HG03565 (cell line): ENCODE measurements around the gene NKX6-2.

Experiments
- ATAC-seq: cut with Tn5 transposase; IDR thresholded peaks from one replicate; pipeline ENCODE4 v1.9.1; 2021; ENCODE audit warnings: mild to moderate bottlenecking, moderate library complexity; ENCODE audit not compliant: unreplicated experiment

The NKX6-2 gene

GRCh38 chr10:132813560-132814468 lies 27.9 kb upstream of the NKX6-2 start:
- ATAC-seq, result no peak

GRCh38 chr10:132813001-132813401 lies 27.1 kb upstream of the NKX6-2 start:
- no peak for ATAC-seq

GRCh38 chr10:132812520-132812919 lies 26.6 kb upstream of the NKX6-2 start:
- ATAC-seq, result no peak

GRCh38 chr10:132811891-132812481 lies 26.0 kb upstream of the NKX6-2 start:
- ATAC-seq, result no peak

GRCh38 chr10:132810807-132811700 lies 25.1 kb upstream of the NKX6-2 start:
- ATAC-seq, result no peak

- no peak for ATAC-seq
These were observed 24.3 kb upstream of the NKX6-2 start for GRCh38 chr10:132810141-132810806.

GRCh38 chr10:132809232-132810140 lies 23.5 kb upstream of the NKX6-2 start:
- no peak for ATAC-seq

GRCh38 chr10:132808383-132809231 lies 22.7 kb upstream of the NKX6-2 start:
- ATAC-seq, result no peak

- ATAC-seq, result no peak
These were observed 21.7 kb upstream of the NKX6-2 start for GRCh38 chr10:132807621-132808049.

- ATAC-seq, result no peak
These were observed 20.6 kb upstream of the NKX6-2 start for GRCh38 chr10:132806561-132807003.

GRCh38 chr10:132806110-132806509 lies 20.2 kb upstream of the NKX6-2 start:
- no peak for ATAC-seq

- no peak for ATAC-seq
These were observed 19.7 kb upstream of the NKX6-2 start for GRCh38 chr10:132805599-132805998.

GRCh38 chr10:132804785-132805426 lies 19.0 kb upstream of the NKX6-2 start:
- no peak for ATAC-seq

GRCh38 chr10:132804287-132804686 lies 18.3 kb upstream of the NKX6-2 start:
- no peak for ATAC-seq

- ATAC-seq, result no peak
These were observed 17.7 kb upstream of the NKX6-2 start for GRCh38 chr10:132803416-132804210.

- ATAC-seq, result no peak
These were observed 16.9 kb upstream of the NKX6-2 start for GRCh38 chr10:132802694-132803320.

- ATAC-seq, result no peak
These were observed 16.1 kb upstream of the NKX6-2 start for GRCh38 chr10:132802048-132802447.
